Ovary (tissue), 9 donors: Measurements from ENCODE around the gene SMIM12. TPM values are rescaled to one million over a fixed set of nuclear protein-coding genes. Genes with fewer than 3 reads are reported as not detected.
"Not testable (repeated sequence)": the region's sequence is repeated elsewhere in the genome, so short reads cannot be mapped to it uniquely, and the experiment has no call there.

Experiments used
- DNase-seq, 5 donors: peaks; one replicate each; pipeline ENCODE4 v3.0.0-alpha.2; 2019 to 2020
- H3K27ac ChIP-seq, 2 donors: fragments of 200-600 bp; one replicate each; pipeline versions ENCODE4 v1.5.1 to v1.8.0; 2019 to 2022
- H3K27me3 ChIP-seq: fragments of 200-600 bp; one replicate; pipeline ENCODE4 v1.8.0; 2022
- H3K36me3 ChIP-seq: fragments of 200-600 bp; sonication (generic); one replicate; pipeline ENCODE4 v1.5.1; 2019
- H3K4me1 ChIP-seq: one replicate; pipeline ENCODE4 v1.8.1; 2013; ENCODE audit warnings: mild to moderate bottlenecking, moderate library complexity; ENCODE audit not compliant: insufficient read depth
- H3K4me3 ChIP-seq: fragments of 200-600 bp; sonication (generic); one replicate; pipeline ENCODE4 v1.5.1; 2017
- H3K9me3 ChIP-seq, 2 donors: fragments of 200-600 bp in 1 of 2; sonication (generic) in 1 of 2; one replicate each; pipeline versions ENCODE4 v1.5.1 to v1.8.1; 2013 to 2019; ENCODE audit warnings: mild to moderate bottlenecking in 1 of 2, moderate library complexity in 1 of 2
- CTCF ChIP-seq, 3 donors: fragments of 450-650 bp in 2 of 3; fragments of 200-600 bp in 1 of 3; IDR thresholded peaks; one replicate each; pipeline versions ENCODE4 v1.5.1 to v1.8.0; 2016 to 2022; ENCODE audit warnings: antibody characterized with exemption in 3 of 3, mild to moderate bottlenecking in 1 of 3
- EP300 ChIP-seq: sonication (generic); formaldehyde crosslinking; IDR thresholded peaks from one replicate; pipeline ENCODE4 v1.6.1; 2017; ENCODE audit warnings: antibody characterized with exemption
- POLR2A ChIP-seq: fragments of 450-650 bp; IDR thresholded peaks from one replicate; pipeline ENCODE4 v1.6.1; 2017; ENCODE audit warnings: antibody characterized with exemption, mild to moderate bottlenecking, moderate library complexity
- WGBS, 3 donors: extraction: QIAGEN DNeasy Blood & Tissue Kit in 1 of 3; methylation state at CpG; one replicate each; pipeline versions ENCODE4 v1.1.5 to v1.1.7; 2013 to 2017; 5-methylcytosine and 5-hydroxymethylcytosine counted together
- intact Hi-C, 4 donors: fragments of 100-400 bp; cut with DNase I; formaldehyde crosslinking; loops; one replicate each; pipeline versions ENCODE4 v1.11.0 to v1.15.1; 2022 to 2023
- polyA plus RNA-seq, 2 donors: library from polyadenylated mRNA; stranded (reverse); fragments of 200-250 nt in 1 of 2; fragments of 350-450 nt in 1 of 2; fragmentation: Illumina TruSeq in 1 of 2; extraction: RNeasy Lipid Tissue Mini Kit (QIAGEN cat#74804) in 1 of 2; gene quantifications; one replicate each; pipeline ENCODE4 v1.2.3, GENCODE V29; 2013 to 2014
- total RNA-seq, 7 donors: library from RNA; depleted of rRNA in 2 of 7; stranded (reverse); fragments of >200 nt in 2 of 7; fragmentation: NEBNext Ultra II Directional in 3 of 7; extraction: Animal tissue kit (Norgen Biotek cat#: 25700) in 3 of 7; gene quantifications; one replicate each; pipeline versions ENCODE4 v1.1.0 to v1.2.4, GENCODE V29; 2016 to 2023
- donor health status: DM: no; HTN: no; CAD: no; lungs with moderate emphysema.
- donor health status: DM: no; HTN: no; CAD: no.
- donor health status: Bipolar disorder and iron deficiency.
- donor health status: DM: yes; HTN: yes; CAD: no.
- donor health status: DM: no; HTN: no; CAD: no.
- donor health status: DM: yes; HTN: yes; CAD: no.

SMIM12 gene
- total and polyA plus RNA-seq, 9 donors: 15.4 to 32.3 (median 24.4) TPM

- intact Hi-C loops: no loop called here
- Histone ChIP-seq H3K27me3 (no peaks in the 10 kb centered on the region), H3K27ac (no peak overlapping the region), H3K9me3 (no peaks in the 10 kb centered on the region), H3K4me3 (no peak overlapping the region), H3K4me1 (peaks cover 7% of the 10 kb centered on the region), H3K36me3 (no peaks in the 10 kb centered on the region)
- 87 to 93% (median 92%) methylated on average over 3 of the region's 3 CpGs for WGBS, 3 donors
- TF ChIP-seq POLR2A (no peak), EP300 (no peak), CTCF (IDR thresholded peaks at IDR 0.05) (no peak)
- no peak for DNase-seq
Observed at GRCh38 chr1:34822202-34822601, 37.3 kb downstream of the SMIM12 start.

DNA sequence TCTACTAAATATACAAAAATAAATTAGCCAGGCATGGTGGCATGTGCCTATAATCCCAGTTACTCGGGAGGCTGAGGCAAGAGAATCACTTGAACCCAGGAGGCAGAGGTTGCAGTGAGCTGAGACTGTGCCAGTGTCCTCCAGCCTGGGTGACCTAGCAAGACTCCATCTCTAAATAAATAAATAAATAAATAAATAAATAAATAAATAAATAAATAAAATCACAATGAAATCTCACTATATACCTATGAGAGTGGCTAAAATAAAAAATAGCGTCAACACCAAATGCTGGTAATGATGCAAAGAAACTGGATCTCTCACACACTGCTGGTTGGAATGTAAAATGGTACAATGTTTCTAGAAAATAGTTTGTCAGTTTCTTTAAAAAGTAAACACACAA lies 40.7 kb downstream of the SMIM12 start:
- H3K36me3 ChIP-seq, H3K4me1 ChIP-seq, H3K9me3 ChIP-seq, H3K27me3 ChIP-seq, DNase-seq, H3K4me3 ChIP-seq, intact Hi-C loops, H3K27ac ChIP-seq: not testable (repeated sequence)
- 92 to 99% (median 97%) methylated on average over 2 of the region's 2 CpGs for WGBS, 3 donors

GRCh38 chr1:34816778-34817177 lies 42.8 kb downstream of the SMIM12 start:
- Histone ChIP-seq H3K27ac (no peak overlapping the region), H3K4me1 (no peaks in the 10 kb centered on the region), H3K27me3 (no peaks in the 10 kb centered on the region), H3K9me3 (no peaks in the 10 kb centered on the region), H3K4me3 (no peak overlapping the region), H3K36me3 (no peaks in the 10 kb centered on the region)
- intact Hi-C loops: no loop called here
- no peak for TF ChIP-seq EP300
- TF ChIP-seq POLR2A: no peak
- no peak for DNase-seq
- 67 to 74% (median 69%) methylated on average over 3 of the region's 3 CpGs for WGBS, 3 donors

DNA sequence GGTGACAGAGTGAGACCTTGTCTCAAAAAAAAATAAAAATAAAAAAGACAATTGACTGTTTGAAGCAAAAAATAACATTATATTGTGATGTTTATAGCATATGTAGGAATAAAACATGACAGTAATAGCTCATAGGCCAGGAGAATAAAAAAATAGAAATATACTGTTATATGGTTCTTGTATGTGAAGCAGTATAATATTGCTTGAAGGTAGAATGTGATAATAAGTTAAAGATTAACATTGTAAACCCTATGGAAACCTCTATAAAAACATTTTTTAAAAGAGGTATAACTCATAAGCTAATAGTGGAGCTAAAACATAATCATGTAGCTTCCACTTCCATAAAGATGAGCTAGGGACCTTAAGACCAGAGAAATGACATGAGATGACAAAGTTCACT lies 43.2 kb downstream of the SMIM12 start:
- no peak for DNase-seq
- H3K4me3 ChIP-seq: no peak overlapping the region
- no peaks in the 10 kb centered on the region for H3K36me3 ChIP-seq
- no peak overlapping the region for H3K27ac ChIP-seq
- no peaks in the 10 kb centered on the region for H3K9me3 ChIP-seq
- no peaks in the 10 kb centered on the region for H3K4me1 ChIP-seq
- intact Hi-C loops: no loop called here
- TF ChIP-seq POLR2A (no peak), CTCF (IDR thresholded peaks at IDR 0.05) (no peak), EP300 (no peak)
- H3K27me3 ChIP-seq: no peaks in the 10 kb centered on the region

DNA sequence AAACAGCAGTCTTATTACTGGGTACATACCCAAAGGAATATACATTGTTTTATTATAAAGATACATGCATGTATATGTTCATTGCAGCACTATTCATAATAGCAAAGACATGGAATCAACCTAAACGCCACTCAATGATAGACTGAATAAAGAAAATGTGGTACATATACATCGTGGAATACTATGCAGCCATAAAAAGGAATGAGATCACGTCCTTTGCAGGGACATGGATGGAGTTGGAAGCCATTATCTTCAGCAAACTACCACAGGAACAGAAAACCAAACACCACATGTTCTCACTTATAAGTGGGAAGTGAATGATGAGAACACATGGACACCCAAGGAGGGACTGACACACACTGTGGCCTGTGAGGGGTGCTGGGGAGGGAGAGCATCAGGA lies 48.8 kb downstream of the SMIM12 start:
- intact Hi-C loops, DNase-seq, H3K9me3 ChIP-seq, H3K27me3 ChIP-seq, H3K4me3 ChIP-seq, H3K36me3 ChIP-seq, H3K4me1 ChIP-seq, H3K27ac ChIP-seq: not testable (repeated sequence)
- 91 to 95% (median 92%) methylated on average over 3 of the region's 3 CpGs for WGBS, 3 donors

DNA sequence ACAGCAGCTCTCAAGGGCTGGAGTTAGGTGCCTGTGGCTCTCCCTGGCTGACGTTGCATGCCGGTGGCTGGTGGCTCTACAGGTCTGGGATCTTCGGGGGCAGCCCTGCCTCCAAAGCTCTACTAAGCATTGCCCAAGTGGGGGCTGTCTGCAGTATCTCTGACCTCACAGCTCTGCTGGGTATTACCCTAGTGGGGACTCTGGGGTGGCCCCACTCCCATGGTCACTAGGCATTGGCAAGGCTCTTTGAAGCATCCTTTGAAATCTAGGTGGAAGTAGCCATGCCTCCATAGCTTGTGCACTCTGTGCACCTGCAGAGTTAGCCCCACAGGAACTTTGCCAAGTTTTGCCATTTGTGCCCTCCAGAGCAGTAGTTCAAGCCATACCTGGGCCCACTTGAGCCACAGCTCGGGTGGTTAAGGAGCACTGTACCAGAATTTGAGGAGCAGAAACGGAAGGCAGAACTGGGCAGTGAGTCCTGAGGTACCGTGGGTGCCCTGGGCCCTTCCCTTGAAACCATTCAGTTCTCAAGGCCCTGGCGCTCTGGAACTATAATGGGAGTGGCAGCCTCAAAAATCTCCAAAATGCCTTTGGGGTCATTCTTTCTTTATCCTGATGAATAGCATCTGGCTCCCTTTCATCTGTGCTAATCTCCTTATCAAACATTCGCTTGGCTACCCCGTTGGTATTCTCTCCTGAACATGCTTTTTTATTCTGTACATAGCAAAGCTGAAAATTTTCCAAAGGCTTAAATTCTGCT lies 51.3 kb downstream of the SMIM12 start:
- Histone ChIP-seq H3K9me3 (no peaks in the 10 kb centered on the region), H3K27me3 (no peaks in the 10 kb centered on the region), H3K4me3 (no peak overlapping the region), H3K36me3 (no peaks in the 10 kb centered on the region), H3K27ac (no peak overlapping the region), H3K4me1 (no peaks in the 10 kb centered on the region)
- no peak for DNase-seq
- WGBS, 3 donors: 83 to 87% (median 86%) methylated on average over 9 of the region's 9 CpGs
- TF ChIP-seq EP300: no peak
- no peak for TF ChIP-seq CTCF (IDR thresholded peaks at IDR 0.05)
- no peak for TF ChIP-seq POLR2A
- intact Hi-C loops: no loop called here
